Measurements from ENCODE around the gene SCARF2. TPM values are rescaled to one million over a fixed set of nuclear protein-coding genes. Genes with fewer than 3 reads are reported as not detected.
"Not testable (repeated sequence)": the region's sequence is repeated elsewhere in the genome, so short reads cannot be mapped to it uniquely, and the experiment has no call there.

SCARF2 gene
- polyA plus RNA-seq, 3 donors = 1.8 to 9.5 (median 3.7) TPM

DNA sequence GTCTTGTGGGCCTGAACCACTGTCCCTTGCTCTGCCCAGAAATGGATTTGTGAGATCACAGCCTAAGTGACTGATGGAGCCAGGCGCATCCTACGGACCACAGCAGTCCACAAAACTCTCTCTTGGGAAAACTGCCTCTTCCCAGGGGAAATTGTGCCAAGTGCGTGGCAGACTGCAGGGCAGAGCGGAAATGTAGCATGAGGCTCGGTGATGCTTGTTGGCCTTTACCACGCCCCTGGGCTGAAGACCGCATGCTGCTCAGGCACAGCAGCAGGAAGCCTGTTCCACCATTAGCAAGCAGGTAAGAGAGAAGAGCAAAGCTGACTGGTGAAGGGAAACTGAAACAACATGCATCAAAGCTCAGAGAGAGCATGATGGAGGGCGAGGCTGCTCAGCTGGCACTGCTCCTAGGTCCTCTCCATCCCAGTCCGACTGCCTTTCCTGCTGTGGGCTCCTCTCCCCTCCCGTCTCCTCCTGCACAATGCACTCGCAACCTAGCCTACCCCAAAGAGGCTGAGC is 26.5 kb upstream of the SCARF2 start:
- H3K27ac ChIP-seq (ENCODE audit: low read depth, low read length) = no peak overlapping the region
- 80 to 90% (median 88%) methylated on average over 11 of the region's 11 CpGs for WGBS, 3 donors

DNA sequence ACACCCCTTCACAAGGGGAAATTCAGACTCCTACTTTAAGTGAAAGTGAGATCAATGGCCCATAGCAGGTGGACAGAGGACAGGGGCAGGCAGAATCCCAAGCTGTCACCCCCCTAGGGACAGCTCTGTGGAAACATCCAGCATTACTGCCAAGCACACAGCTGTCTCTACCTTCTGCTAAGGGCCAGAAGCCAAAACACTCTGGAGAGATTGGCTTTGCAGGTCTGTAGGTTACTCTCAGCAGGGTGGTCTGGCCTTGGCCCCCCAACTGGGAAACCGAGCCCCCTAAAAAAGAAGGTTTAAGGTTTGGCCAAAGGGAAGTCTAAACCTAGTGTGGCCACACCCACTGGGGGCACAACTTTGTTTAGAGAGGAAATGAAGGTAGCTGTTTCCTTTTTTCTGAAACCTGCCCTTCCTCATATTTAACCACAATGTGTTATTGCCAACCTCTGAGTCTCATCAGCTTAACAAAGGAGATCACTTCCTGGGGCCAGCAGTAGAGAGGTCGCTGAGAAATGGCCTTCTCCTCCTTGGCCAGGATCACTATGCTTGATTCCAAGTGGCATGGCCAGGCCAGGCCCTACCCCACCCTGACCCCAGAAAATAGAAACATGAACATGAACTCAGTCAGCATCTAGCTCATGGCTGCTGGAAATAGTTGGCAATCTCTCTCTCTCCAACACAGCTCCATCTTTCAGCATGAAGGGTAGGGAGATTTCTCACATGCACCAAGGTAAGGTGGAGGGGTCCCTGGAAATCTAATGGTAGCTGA is 25.9 kb upstream of the SCARF2 start:
- H3K27ac ChIP-seq (ENCODE audit: low read depth, low read length) = no peak overlapping the region
- 37 to 52% (median 43%) methylated on average over 2 of the region's 2 CpGs for WGBS, 3 donors

DNA sequence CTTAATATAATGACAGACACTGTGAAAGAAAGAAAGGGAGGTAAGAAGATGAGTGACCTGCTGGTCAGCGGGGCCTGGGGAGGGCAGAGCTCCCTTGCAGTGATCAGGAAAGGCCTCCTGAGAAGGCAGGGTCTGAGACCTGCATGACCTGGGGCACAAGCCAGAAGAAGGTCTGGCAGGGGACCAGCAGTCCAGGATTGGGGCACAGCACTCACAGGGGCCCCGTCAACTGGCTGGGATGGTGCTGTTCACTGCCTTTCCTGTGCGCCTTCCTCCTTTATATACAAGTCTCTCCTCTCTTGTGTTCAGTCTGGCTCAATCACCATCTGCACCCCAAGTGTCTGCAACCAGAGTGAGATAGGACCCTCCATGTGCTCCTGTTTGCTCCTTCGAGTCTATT is 22.2 kb upstream of the SCARF2 start:
- 91 to 95% (median 95%) methylated on average over 4 of the region's 4 CpGs for WGBS, 3 donors

DNA sequence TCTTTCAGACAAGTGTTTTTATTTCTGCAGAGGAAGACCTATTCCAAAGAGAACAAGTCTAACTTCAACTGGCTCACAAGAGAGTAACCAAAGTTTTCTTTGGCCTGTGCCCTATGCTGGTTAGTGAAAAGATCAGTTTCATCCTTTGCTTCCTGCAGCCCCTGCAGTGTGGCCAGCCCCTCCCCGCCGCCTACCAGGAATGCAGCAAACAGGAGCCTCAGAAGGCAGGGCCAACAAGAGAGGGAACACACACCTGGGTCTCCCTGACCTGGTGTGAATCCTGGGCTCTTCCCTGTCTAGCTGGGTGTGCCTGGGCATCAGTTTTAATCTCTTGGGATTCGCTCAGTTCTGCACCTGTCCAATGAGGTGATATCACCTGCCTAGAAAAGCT is 21.5 kb upstream of the SCARF2 start:
- 94 to 95% (median 94%) methylated on average over 3 of the region's 3 CpGs for WGBS, 3 donors
- no peak overlapping the region for H3K27ac ChIP-seq (ENCODE audit: low read depth, low read length)

More for the DNA sequence above, 22.2 kb upstream of the SCARF2 start:
- no peak overlapping the region for H3K27ac ChIP-seq (ENCODE audit: low read depth, low read length)

DNA sequence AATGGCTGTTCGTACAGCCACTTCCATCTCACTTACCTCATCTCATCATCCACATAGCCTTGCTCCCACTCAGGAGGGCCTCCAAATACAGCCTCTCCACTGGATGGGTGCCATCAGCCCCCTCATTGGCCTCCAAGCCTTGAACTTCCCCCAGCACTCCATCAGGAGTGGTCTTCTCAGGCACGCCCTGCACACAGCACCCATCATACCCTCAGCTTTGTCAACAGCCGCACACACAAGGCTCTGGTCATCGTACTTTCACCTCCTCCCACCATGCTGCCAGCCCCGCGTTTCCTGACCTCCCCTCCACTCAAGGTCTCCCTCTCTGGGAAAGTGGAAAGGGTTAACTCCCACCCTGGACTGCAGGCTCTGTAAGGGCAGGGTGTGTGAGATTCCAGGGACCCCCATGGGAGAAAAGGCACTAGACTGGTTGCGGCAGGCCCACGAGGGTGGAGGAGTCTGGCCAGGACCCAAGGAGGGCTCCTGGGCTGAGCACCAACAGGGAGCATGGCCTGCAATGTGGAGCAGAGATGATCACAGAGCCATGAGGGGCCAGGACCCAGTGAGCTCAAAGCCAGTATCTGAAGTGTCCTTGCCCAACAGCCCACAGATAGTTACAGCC is 21.0 kb upstream of the SCARF2 start:
- no peak overlapping the region for H3K27ac ChIP-seq (ENCODE audit: low read depth, low read length)
- WGBS, 3 donors = 76 to 87% (median 78%) methylated on average over 8 of the region's 8 CpGs

DNA sequence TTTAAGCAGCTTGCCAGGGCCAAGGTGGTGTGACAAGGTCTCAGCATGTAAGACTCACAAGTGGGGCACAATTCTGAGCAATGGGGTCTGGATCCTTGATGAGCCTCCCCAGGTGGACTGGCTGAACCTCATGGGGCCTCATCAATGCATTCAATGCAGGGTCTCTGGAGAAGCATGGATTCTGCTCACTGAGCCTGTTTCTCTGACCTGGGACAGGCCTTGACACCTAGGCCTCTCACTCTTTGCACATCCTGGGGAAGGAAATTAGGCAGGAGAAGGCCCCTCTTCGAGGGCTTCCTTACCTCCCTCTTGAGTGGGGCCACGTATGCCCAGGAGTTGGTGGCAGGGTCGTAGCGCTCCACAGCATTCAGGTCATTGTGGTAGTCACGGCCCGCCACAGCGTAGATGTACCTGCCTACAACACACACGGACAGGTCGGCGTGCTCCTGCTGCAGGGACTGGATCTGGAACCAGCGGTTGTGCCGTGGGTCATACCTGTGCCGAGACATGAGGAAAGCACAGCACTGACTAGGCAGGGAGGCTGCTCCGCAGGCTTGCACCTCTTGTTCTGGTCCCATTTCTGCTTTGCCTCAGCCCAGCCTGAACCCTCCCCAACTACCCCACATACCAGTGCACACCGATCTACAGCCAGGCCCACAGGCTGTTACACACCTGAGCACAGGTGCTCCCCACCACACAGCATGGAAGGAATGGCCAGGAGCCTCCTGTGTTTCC is 20.0 kb upstream of the SCARF2 start:
- no peak overlapping the region for H3K27ac ChIP-seq (ENCODE audit: low read depth, low read length)
- 88 to 94% (median 91%) methylated on average over 15 of the region's 15 CpGs for WGBS, 3 donors

DNA sequence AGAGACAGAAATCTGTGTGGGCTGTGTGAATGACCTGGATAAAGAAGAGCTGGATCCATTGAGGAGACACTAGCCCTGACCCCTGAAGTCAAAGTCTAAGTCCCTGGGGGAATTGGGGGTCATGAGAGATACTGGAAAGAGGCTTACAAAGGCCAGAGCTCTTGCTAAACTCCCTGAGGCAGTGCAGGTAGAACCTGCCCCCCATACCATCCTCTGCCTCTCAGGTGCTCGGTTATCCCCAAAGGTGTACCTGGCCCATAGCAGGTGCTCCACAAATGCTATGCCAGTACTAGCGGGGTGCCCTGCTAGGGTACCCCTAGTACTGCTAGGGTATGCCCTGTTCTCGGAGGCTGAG is 19.1 kb upstream of the SCARF2 start:
- 92 to 98% (median 97%) methylated on average over 3 of the region's 3 CpGs for WGBS, 3 donors
- H3K27ac ChIP-seq (ENCODE audit: low read depth, low read length) = no peak overlapping the region

DNA sequence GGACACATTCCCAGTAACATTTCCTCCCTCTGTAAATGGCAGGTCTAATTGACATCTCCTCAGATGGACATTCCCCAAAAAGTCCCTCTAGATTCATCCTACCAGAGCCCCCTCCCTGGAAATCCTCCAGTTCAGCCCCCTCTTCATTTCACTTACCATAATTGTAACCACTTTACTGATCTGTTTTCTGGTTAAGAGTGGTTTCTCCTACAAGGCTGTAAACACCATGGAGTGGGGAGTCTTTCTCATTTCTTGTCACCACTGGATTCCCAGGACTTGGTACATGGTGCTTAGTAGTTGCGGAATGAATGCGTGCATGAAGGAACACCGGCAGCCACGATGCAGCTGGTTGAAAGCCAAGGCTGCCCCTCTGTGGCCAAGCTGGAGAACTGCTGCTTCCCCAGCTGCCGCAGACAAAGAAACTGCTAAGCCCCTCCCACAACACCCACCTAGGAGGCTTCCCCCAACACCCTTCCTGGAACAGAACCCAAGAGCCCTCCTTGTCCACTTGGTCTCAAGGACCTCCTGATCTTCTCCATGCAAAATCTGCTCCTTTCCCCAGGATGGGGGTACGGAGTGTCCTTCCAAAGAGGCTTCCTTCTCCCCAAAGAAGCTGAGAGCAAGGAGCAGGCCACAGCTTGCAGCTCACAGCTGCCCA is 18.6 kb upstream of the SCARF2 start:
- H3K27ac ChIP-seq (ENCODE audit: low read depth, low read length) = no peak overlapping the region
- 14 to 19% (median 15%) methylated on average over 6 of the region's 6 CpGs for WGBS, 3 donors

DNA sequence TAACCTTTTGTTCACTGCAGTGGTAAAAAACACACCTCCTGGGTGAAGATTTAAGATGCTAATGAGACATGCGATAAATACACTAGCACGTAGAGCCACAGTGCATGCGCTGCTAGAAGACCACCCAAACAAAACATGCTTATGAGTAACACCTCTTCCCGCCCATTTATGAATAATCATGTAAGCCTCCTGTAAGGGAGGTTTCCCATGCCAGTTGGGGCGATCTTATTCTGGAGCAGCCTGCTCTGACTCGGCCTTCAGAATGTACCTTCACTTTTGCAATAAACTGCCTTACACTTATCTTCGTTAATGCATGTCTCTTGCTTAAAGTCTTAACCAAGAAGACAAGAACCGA is 18.1 kb upstream of the SCARF2 start:
- no peak overlapping the region for H3K27ac ChIP-seq (ENCODE audit: low read depth, low read length)
- WGBS, 3 donors = 79 to 92% (median 84%) methylated on average over 8 of the region's 8 CpGs

DNA sequence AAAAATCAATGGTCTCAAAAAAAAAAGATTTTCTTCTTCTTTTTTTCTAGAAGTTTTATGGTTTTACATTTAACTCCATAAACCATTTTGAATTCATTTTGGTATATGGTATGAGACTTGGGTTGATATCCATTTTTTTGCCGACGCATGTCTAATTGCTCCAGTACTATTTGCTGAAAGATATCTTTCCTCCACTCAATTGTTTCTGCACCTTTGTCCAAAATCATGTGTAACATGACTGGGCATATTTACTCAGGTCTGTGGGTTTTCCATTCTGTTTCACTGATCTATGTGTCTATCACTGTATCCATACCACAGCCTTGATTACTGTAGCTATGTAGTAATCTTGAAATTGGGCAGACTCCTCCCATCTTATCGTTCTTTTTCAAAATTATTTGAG is 15.6 kb upstream of the SCARF2 start:
- no peak overlapping the region for H3K27ac ChIP-seq (ENCODE audit: low read depth, low read length)
- WGBS, 3 donors = 96 to 99% (median 97%) methylated on average over 3 of the region's 3 CpGs

DNA sequence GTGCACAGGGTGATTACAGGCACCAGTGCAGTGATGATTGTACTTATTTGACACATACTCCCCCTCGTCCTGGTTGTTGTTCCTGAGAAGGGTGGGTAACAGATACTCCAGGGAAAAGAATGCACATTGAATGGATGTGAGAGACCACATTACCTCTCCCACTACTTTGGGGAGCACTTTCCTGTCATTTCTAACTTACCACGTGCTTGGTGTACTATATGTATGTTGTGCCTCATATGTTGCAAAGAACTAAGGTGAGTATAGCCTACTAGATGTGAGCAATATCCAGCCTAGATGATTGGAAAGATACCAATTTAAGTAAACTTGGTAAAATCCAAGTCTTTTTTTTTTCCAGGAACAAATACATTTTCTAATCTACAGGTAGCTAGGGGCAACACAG is 14.3 kb upstream of the SCARF2 start:
- H3K27ac ChIP-seq (ENCODE audit: low read depth, low read length) = no peak overlapping the region
- 79 to 84% (median 82%) methylated on average over 2 of the region's 2 CpGs for WGBS, 3 donors

DNA sequence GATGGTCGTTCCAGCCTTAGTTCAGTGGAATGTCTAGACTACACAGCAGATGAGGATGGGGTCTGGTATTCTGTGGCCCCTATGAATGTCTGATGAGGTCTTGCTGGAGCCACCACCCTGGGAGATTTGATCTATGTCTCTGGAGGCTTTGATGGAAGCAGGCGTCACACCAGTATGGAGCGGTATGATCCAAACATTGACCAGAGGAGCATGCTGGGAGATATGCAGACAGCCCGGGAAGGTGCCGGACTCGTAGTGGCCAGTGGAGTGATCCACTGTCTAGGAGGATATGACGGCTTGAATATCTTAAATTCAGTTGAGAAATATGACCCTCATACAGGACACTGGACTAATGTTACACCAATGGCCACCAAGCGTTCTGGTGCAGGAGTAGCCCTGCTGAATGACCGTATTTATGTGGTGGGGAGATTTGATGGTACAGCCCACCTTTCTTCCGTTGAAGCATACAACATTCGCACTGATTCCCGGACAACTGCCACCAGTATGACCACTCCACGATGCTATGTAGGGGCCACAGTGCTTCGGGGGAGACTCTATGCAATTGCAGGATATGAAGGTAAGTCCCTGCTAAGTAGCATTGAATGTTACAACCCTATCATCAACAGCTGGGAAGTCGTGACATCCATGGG is 13.6 kb upstream of the SCARF2 start:
- 93 to 95% (median 95%) methylated on average over 15 of the region's 15 CpGs for WGBS, 3 donors
- H3K27ac ChIP-seq (ENCODE audit: low read depth, low read length) = not testable (repeated sequence)

DNA sequence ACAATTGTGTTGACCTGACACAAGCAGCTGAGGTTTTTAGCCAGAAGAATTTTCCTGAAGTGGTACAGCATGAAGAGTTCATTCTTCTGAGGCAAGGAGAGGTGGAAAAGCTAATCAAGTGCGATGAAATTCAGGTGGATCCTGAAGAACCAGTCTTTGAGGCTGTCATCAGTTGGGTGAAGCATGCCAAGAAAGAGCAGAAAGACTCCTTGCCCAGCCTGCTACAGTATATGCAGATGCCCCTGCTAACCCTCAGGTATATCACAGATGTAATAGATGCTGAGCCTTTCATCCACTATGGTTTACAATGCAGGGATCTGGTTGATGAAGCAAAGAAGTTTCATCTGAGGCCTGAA is 12.9 kb upstream of the SCARF2 start:
- 95 to 100% (median 98%) methylated on average over 1 of the region's 1 CpG for WGBS, 3 donors
- H3K27ac ChIP-seq (ENCODE audit: low read depth, low read length) = no peak overlapping the region

DNA sequence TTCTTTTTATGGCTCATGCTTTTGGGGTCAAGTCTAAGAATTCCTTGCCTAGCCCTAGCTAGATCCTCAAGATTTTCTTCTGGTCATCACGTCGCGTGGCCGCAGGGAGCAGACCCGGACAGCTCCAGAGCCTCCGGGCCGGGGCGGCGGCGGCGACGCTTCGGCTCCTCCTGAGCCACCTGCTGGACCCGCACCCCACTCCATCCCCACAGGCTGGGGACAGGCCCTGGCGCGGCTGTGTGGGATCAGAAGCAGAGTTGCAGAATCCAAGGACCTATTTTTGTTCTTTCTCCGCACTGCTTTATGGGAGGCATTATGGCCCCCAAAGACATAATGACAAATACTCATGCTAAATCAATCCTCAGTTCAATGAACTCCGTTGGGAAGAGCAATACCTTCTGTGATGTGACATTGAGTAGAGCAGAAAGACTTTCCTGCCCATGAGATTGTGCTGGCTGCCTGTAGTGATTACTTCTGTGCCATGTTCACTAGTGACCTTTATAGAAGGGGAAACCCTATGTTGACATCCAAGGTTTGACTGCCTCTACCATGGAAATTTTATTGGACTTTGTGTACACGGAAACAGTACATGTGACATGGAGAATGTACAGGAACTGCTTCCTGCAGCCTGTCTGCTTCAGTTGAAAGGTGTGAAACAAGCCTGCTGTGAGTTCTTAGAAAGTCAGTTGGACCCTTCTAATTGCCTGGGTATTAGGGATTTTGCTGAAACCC is 12.4 kb upstream of the SCARF2 start:
- H3K27ac ChIP-seq (ENCODE audit: low read depth, low read length) = no peak overlapping the region
- 94 to 97% (median 97%) methylated on average over 19 of the region's 19 CpGs for WGBS, 3 donors

DNA sequence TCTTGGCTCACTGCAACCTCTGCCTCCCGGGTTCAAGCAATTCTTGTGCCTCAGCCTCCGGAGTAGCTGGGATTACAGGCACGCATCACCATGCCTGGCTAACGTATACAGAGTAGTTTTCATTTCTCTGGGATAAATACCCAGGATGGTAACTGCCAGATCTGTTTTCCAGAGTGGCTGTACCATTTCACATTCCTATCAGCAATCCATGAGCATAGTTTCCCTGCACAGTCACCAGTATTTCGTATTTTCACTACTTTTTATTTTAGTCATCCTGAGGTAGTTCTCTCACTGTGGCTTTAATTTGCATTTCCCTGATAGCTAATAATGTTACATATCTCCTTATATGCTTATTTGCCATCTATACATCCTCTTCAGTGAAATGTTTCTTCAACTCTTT is 11.0 kb upstream of the SCARF2 start:
- WGBS, 3 donors = 92 to 95% (median 92%) methylated on average over 5 of the region's 5 CpGs
- H3K27ac ChIP-seq (ENCODE audit: low read depth, low read length) = no peak overlapping the region

DNA sequence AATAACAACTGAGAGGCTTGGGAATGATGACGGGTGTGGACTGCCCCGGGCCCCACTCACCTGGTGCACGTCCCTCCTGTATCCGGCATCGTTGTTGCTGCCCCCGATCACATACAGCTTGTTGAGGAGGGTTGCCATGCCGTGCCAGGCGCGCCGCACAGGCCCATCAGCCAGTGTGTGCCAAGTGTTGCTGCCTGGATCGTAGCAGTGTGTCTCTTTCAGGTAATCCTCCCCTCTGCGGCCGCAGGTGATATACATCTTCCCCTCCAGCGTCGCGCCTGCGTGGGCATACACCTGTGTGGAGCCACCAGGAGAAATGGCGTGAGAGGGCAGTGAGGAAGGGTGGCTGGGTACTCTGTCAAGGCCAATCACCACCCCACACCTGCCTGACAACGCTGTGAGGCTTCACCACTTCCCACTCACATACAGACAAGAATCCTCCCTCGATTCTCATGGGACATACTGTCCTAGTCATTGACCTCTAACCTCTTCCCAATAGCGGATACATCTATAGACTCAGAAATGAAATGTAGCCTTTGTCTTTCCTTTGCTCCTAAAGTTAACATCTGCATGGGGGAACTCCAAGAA is 8.9 kb upstream of the SCARF2 start:
- 94 to 95% (median 94%) methylated on average over 21 of the region's 21 CpGs for WGBS, 3 donors
- H3K27ac ChIP-seq (ENCODE audit: low read depth, low read length) = no peak overlapping the region

DNA sequence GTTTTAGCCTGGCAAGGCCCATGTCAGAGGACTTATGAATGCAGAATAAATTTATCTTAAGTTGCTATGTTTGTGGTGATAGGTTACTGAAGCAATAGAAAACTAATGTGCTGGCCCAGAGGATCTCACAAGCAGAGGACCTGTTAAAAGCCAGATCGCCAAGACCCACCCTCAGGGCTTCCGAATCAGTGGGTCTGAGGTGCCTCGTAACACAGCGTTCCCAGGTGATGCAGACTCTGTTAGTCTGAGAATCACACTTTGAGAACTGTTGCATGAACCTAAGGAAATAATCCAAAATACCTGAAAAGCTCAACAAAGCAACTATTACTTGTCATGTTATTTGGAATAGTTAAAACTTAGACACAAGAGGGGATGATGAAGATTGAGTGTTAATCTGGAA is 6.7 kb upstream of the SCARF2 start:
- 96 to 97% (median 96%) methylated on average over 4 of the region's 4 CpGs for WGBS, 3 donors
- H3K27ac ChIP-seq (ENCODE audit: low read depth, low read length) = no peak overlapping the region

Data from adipose tissue (tissue), 3 donors.